H9 (cell line): ENCODE data around the gene NLRX1. TPM values are rescaled to one million over a fixed set of nuclear protein-coding genes. Genes with fewer than 3 reads are reported as not detected.

Experiments used
- DNase-seq: peaks from one replicate; pipeline ENCODE4 v3.0.0-alpha.2; 2017
- H2AFZ ChIP-seq: one replicate; pipeline ENCODE4 v1.6.1; 2013; ENCODE audit warnings: mild to moderate bottlenecking, low read length, control low read depth, moderate library complexity
- H2AK5ac ChIP-seq: 2 replicates; pipeline ENCODE4 v1.6.1; 2013; ENCODE audit warnings: low read length, control low read depth, mixed read lengths; ENCODE audit not compliant: insufficient read length
- H2BK120ac ChIP-seq: one replicate; pipeline ENCODE4 v1.6.1; 2013; ENCODE audit warnings: low read depth, mild to moderate bottlenecking, low read length, control low read depth, inconsistent platforms; ENCODE audit not compliant: poor library complexity, severe bottlenecking
- H2BK12ac ChIP-seq: 2 replicates; pipeline ENCODE4 v1.6.1; 2013; ENCODE audit warnings: low read length, control low read depth, mixed read lengths, low read depth; ENCODE audit not compliant: insufficient read length
- H2BK15ac ChIP-seq: 2 replicates; pipeline ENCODE4 v1.6.1; 2013; ENCODE audit warnings: low read depth, low read length, control low read depth
- H2BK20ac ChIP-seq: one replicate; pipeline ENCODE4 v1.6.1; 2013; ENCODE audit warnings: low read depth, mild to moderate bottlenecking, low read length, control low read depth, inconsistent platforms; ENCODE audit not compliant: poor library complexity, severe bottlenecking
- H2BK5ac ChIP-seq: 2 replicates; pipeline ENCODE4 v1.6.1; 2013; ENCODE audit warnings: low read length, control low read depth, mixed read lengths; ENCODE audit not compliant: insufficient read length
- H3K14ac ChIP-seq: 2 replicates; pipeline ENCODE4 v1.6.1; 2013; ENCODE audit warnings: low read length, control low read depth; ENCODE audit not compliant: insufficient read depth
- H3K18ac ChIP-seq: 2 replicates; pipeline ENCODE4 v1.6.1; 2013; ENCODE audit warnings: low read depth, mild to moderate bottlenecking, mixed read lengths, low read length, control low read depth; ENCODE audit not compliant: insufficient read length
- H3K23ac ChIP-seq: 2 replicates; pipeline ENCODE4 v1.6.1; 2013; ENCODE audit warnings: low read length, control low read depth, mixed read lengths, low read depth; ENCODE audit not compliant: insufficient read length
- H3K23me2 ChIP-seq: 2 replicates; pipeline ENCODE4 v1.6.1; 2013; ENCODE audit warnings: low read depth, mild to moderate bottlenecking, mixed read lengths, low read length, control low read depth; ENCODE audit not compliant: insufficient read length, poor library complexity, severe bottlenecking
- H3K27ac ChIP-seq: 2 replicates; pipeline ENCODE4 v1.5.1; 2013; ENCODE audit warnings: low read length, control low read depth, mixed read lengths, low read depth; ENCODE audit not compliant: insufficient read length
- H3K27me3 ChIP-seq: 2 replicates; pipeline ENCODE4 v1.6.1; 2013; ENCODE audit warnings: low read length, control low read depth, inconsistent platforms; ENCODE audit not compliant: insufficient read depth
- H3K4ac ChIP-seq: 2 replicates; pipeline ENCODE4 v1.6.1; 2013; ENCODE audit warnings: low read depth, mild to moderate bottlenecking, control low read depth, inconsistent platforms, low read length, moderate library complexity
- H3K4me1 ChIP-seq: 2 replicates; pipeline ENCODE4 v1.6.1; 2013; ENCODE audit warnings: low read length, control low read depth, inconsistent platforms; ENCODE audit not compliant: insufficient read depth
- H3K4me2 ChIP-seq: 2 replicates; pipeline ENCODE4 v1.6.1; 2013; ENCODE audit warnings: low read length, control low read depth, mixed read lengths; ENCODE audit not compliant: insufficient read length, insufficient read depth
- H3K56ac ChIP-seq: 2 replicates; pipeline ENCODE4 v1.6.1; 2013; ENCODE audit warnings: low read depth, mild to moderate bottlenecking, mixed read lengths, low read length, control low read depth; ENCODE audit not compliant: insufficient read length
- H3K79me1 ChIP-seq: 2 replicates; pipeline ENCODE4 v1.6.1; 2013; ENCODE audit warnings: low read depth, mild to moderate bottlenecking, moderate library complexity, low read length, control low read depth, inconsistent platforms; ENCODE audit not compliant: insufficient read depth, poor library complexity, severe bottlenecking
- H3K79me2 ChIP-seq: 2 replicates; pipeline ENCODE4 v1.6.1; 2013; ENCODE audit warnings: low read length, control low read depth, inconsistent platforms; ENCODE audit not compliant: insufficient read depth
- H3K9ac ChIP-seq: 2 replicates; pipeline ENCODE4 v1.6.1; 2013; ENCODE audit warnings: low read length, control low read depth, mixed read lengths; ENCODE audit not compliant: insufficient read length; ENCODE audit errors: extremely low read depth
- H3K9me3 ChIP-seq: one replicate; pipeline ENCODE4 v1.6.1; 2013; ENCODE audit warnings: low read depth, low read length, inconsistent platforms; ENCODE audit not compliant: control insufficient read depth
- H3T11ph ChIP-seq: one replicate; pipeline ENCODE4 v1.6.1; 2013; ENCODE audit warnings: mild to moderate bottlenecking, low read length, control low read depth, inconsistent platforms
- H4K20me1 ChIP-seq: one replicate; pipeline ENCODE4 v1.6.1; 2013; ENCODE audit not compliant: control insufficient read depth, insufficient read length, insufficient read depth
- H4K5ac ChIP-seq: 2 replicates; pipeline ENCODE4 v1.6.1; 2013; ENCODE audit warnings: low read depth, mild to moderate bottlenecking, mixed read lengths, low read length, control low read depth; ENCODE audit not compliant: insufficient read length
- H4K8ac ChIP-seq: replicated peaks from 2 replicates; pipeline ENCODE4 v1.6.1; 2013; ENCODE audit warnings: low read length, control low read depth, mixed read lengths, low read depth; ENCODE audit not compliant: insufficient read length
- H4K91ac ChIP-seq: 2 replicates; pipeline ENCODE4 v1.6.1; 2013; ENCODE audit warnings: low read depth, mild to moderate bottlenecking, moderate library complexity, mixed read lengths, low read length, control low read depth; ENCODE audit not compliant: insufficient read length
- H3K27ac Mint-ChIP-seq, 3 experiments: 2 replicates in 2 of 3; 3 replicates in 1 of 3; pipeline ENCODE4 v1.8.0; 2020 to 2021; ENCODE audit warnings: mixed read lengths in 3 of 3, mild to moderate bottlenecking in 1 of 3, moderate library complexity in 1 of 3
- H3K27me3 Mint-ChIP-seq: 2 replicates; pipeline ENCODE4 v1.8.0; 2021; ENCODE audit warnings: low read depth, mild to moderate bottlenecking, moderate library complexity, mixed read lengths
- H3K36me3 Mint-ChIP-seq, 3 experiments: 2 replicates in 2 of 3; 3 replicates in 1 of 3; pipeline ENCODE4 v1.8.0; 2020 to 2021; ENCODE audit warnings: low read depth in 3 of 3, mixed read lengths in 3 of 3; ENCODE audit not compliant: insufficient read depth in 1 of 3
- H3K4me1 Mint-ChIP-seq, 2 experiments: 2 replicates each; pipeline ENCODE4 v1.8.0; 2020; ENCODE audit warnings: mixed read lengths in 2 of 2
- H3K4me3 Mint-ChIP-seq, 2 experiments: 2 replicates in 1 of 2; 3 replicates in 1 of 2; pipeline ENCODE4 v1.8.0; 2020 to 2021; ENCODE audit warnings: mild to moderate bottlenecking in 2 of 2, mixed read lengths in 2 of 2, moderate library complexity in 1 of 2
- H3K9me3 Mint-ChIP-seq, 2 experiments: 2 replicates in 1 of 2; 3 replicates in 1 of 2; pipeline ENCODE4 v1.8.0; 2020; ENCODE audit warnings: mild to moderate bottlenecking in 2 of 2, mixed read lengths in 2 of 2, moderate library complexity in 1 of 2
- WGBS: extraction: QIAGEN DNeasy Blood & Tissue Kit; methylation state at CpG from one replicate; pipeline ENCODE4 v1.1.7; 2013; ENCODE audit warnings: missing lambda C conversion rate, low lambda C conversion rate, mixed read lengths; ENCODE audit not compliant: insufficient read length; ENCODE audit errors: extremely low coverage; 5-methylcytosine and 5-hydroxymethylcytosine counted together
- total RNA-seq: library from RNA; stranded (reverse); gene quantifications from 2 replicates; pipeline ENCODE4 v1.2.1, GENCODE V29; 2021
- TF ChIP-seq, protein P1 (sequence below): fragments of 200-600 bp; sonication (generic); conservative IDR thresholded peaks from 3 replicates; pipeline ENCODE4 v1.8.0; 2021; ENCODE audit warnings: antibody characterized with exemption, mild to moderate bottlenecking

NLRX1 gene
- total RNA-seq, 1 experiment from 2014 or later: 18.2 TPM

DNA sequence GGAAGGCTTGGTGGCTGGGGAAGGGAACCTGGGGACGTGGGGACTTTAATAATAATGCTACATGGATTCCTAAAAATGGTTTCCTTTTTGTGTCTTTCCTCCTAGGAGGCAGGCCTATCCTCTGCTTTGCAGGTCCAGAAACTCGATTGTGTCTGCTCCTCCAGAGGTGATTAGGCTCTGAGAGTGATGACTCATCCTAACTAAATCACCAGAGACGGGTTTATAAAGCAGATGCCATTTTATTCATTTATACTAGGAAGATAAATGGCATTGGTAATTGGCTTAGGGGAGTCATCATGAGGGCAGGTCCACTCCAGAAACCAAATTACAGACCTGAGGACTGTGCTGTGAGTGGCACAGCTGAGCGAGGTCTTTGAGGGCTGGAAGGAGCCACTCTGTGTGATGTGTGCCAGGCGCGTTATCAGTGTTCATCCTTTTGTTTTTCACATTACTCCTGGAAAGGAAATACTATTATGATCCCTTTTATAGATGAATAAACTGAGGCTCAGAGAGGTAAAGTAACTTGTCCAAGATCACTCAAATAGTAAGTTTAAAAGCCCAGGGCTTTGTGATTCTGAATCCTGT is 7.1 kb downstream of the NLRX1 start:
- TF ChIP-seq, protein P1, sequence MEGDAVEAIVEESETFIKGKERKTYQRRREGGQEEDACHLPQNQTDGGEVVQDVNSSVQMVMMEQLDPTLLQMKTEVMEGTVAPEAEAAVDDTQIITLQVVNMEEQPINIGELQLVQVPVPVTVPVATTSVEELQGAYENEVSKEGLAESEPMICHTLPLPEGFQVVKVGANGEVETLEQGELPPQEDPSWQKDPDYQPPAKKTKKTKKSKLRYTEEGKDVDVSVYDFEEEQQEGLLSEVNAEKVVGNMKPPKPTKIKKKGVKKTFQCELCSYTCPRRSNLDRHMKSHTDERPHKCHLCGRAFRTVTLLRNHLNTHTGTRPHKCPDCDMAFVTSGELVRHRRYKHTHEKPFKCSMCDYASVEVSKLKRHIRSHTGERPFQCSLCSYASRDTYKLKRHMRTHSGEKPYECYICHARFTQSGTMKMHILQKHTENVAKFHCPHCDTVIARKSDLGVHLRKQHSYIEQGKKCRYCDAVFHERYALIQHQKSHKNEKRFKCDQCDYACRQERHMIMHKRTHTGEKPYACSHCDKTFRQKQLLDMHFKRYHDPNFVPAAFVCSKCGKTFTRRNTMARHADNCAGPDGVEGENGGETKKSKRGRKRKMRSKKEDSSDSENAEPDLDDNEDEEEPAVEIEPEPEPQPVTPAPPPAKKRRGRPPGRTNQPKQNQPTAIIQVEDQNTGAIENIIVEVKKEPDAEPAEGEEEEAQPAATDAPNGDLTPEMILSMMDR: no peak
- Histone ChIP-seq H3K14ac (no peak overlapping the region), H3K27me3 (no peaks in the 10 kb centered on the region), H3K4ac (no peak overlapping the region), H3K23ac (no peak overlapping the region), H2AK5ac (no peak overlapping the region), H2BK20ac (no peak overlapping the region), H3K9me3 (no peaks in the 10 kb centered on the region), H2BK5ac (no peak overlapping the region), H4K8ac (no peak overlapping the region), H3K9ac (no peak overlapping the region), H3K4me1 (no peaks in the 10 kb centered on the region), H4K20me1 (no peaks in the 10 kb centered on the region), H3K79me2 (no peaks in the 10 kb centered on the region), H2AFZ (no peak overlapping the region), H4K91ac (no peak overlapping the region), H2BK120ac (no peak overlapping the region), H2BK15ac (no peak overlapping the region), H2BK12ac (no peak overlapping the region), H3K79me1 (no peaks in the 10 kb centered on the region), H3K18ac (no peak overlapping the region), H3K27ac (no peak overlapping the region), H4K5ac (no peak overlapping the region), H3K4me2 (no peak overlapping the region), H3T11ph (no peak overlapping the region), H3K56ac (no peak overlapping the region), H3K23me2 (no peaks in the 10 kb centered on the region)
- Mint-ChIP-seq H3K27me3 (no peaks in the 10 kb centered on the region), H3K36me3 (peaks cover 0 to 30% (median 20%) of the 10 kb centered on the region in 3 experiments; a peak in 5 of 7 replicates), H3K27ac (peak overlapping the region in 1 of 3 experiments; percentile 89; a peak in 3 of 7 replicates), H3K4me3 (no peak overlapping the region), H3K9me3 (no peaks in the 10 kb centered on the region), H3K4me1 (peaks cover 6 to 7% of the 10 kb centered on the region in 2 experiments; a peak in 3 of 4 replicates)
- DNase-seq: no peak
- WGBS: no CpG with 5 or more reads among the region's 6 CpGs
